ENCODE results near the gene OLFM1.
"Not testable (repeated sequence)": the region's sequence is repeated elsewhere in the genome, so short reads cannot be mapped to it uniquely, and the experiment has no call there.

OLFM1 gene

GRCh38 chr9:135156525-135157510 lies 69.3 kb downstream of the OLFM1 start:
- no peak for DNase-seq (ENCODE audit: low read depth)
- H3K4me3 ChIP-seq (ENCODE audit: low read length), result no peak overlapping the region
- no peak for TF ChIP-seq CTCF (conservative IDR thresholded peaks at IDR 0.05; ENCODE audit: low read depth, low read length)

GRCh38 chr9:135157856-135158563 lies 70.5 kb downstream of the OLFM1 start:
- no peak for TF ChIP-seq CTCF (conservative IDR thresholded peaks at IDR 0.05; ENCODE audit: low read depth, low read length)
- no peak for DNase-seq (ENCODE audit: low read depth)

GRCh38 chr9:135158564-135158937 lies 71.1 kb downstream of the OLFM1 start:
- no peak for TF ChIP-seq CTCF (conservative IDR thresholded peaks at IDR 0.05; ENCODE audit: low read depth, low read length)
- DNase-seq (ENCODE audit: low read depth), result no peak
- no peak overlapping the region for H3K4me3 ChIP-seq (ENCODE audit: low read length)

More at GRCh38 chr9:135157856-135158563, 70.5 kb downstream of the OLFM1 start:
- H3K4me3 ChIP-seq (ENCODE audit: low read length), result no peak overlapping the region

GRCh38 chr9:135159801-135160200 lies 72.3 kb downstream of the OLFM1 start:
- no peak for DNase-seq (ENCODE audit: low read depth)
- TF ChIP-seq CTCF (conservative IDR thresholded peaks at IDR 0.05; ENCODE audit: low read depth, low read length), result no peak
- no peak overlapping the region for H3K4me3 ChIP-seq (ENCODE audit: low read length)

- TF ChIP-seq CTCF (conservative IDR thresholded peaks at IDR 0.05; ENCODE audit: low read depth, low read length), result no peak
- no peak overlapping the region for H3K4me3 ChIP-seq (ENCODE audit: low read length)
Observed at GRCh38 chr9:135160862-135161261, 73.4 kb downstream of the OLFM1 start.

GRCh38 chr9:135162599-135162998 lies 75.1 kb downstream of the OLFM1 start:
- not testable (repeated sequence) for H3K4me3 ChIP-seq (ENCODE audit: low read length); DNase-seq (ENCODE audit: low read depth)

More at GRCh38 chr9:135160862-135161261, 73.4 kb downstream of the OLFM1 start:
- no peak for DNase-seq (ENCODE audit: low read depth)

GRCh38 chr9:135163023-135163780 lies 75.7 kb downstream of the OLFM1 start:
- no peak for TF ChIP-seq CTCF (conservative IDR thresholded peaks at IDR 0.05; ENCODE audit: low read depth, low read length)
- no peak overlapping the region for H3K4me3 ChIP-seq (ENCODE audit: low read length)
- DNase-seq (ENCODE audit: low read depth), result no peak
